CD4-positive, alpha-beta T cell treated with Interferon gamma for 1 hour (primary cell): Measurements from ENCODE around the gene RPP14.
A peak's percentile ranks its signal among the peaks of the same experiment; 100 is the strongest.
"Not testable (repeated sequence)": the region's sequence is repeated elsewhere in the genome, so short reads cannot be mapped to it uniquely, and the experiment has no call there.

Experiments
- DNase-seq: peaks from one replicate; pipeline ENCODE4 v3.0.0-alpha.2; 2020

The RPP14 gene

GRCh38 chr3:58305882-58306711, at the start of gene RPP14, which contains the start of gene HTD2:
Gene RPP14 (plus strand): TSS chr3:58306245. CDS start chr3:58310330, 4,085 bp downstream.
Gene HTD2 (plus strand): TSS chr3:58306520. CDS start chr3:58317614, 11,094 bp downstream.
- DNase-seq: peak; percentile 96

DNA sequence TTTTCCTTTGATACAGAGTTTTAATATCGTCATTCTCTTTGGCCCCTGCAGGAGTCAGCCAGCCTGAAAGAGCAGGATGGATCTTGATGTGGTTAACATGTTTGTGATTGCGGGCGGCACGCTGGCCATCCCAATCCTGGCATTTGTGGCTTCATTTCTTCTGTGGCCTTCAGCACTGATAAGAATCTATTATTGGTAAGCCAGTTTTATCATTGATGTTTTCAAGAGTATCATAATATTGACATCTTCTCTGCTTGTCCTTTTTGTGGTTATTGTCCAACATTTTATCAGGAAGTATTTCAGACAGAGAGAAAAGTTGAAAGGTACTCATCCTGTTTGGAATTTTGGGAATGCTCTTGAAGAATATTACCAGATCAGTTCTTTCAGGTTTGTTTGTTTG, 49.5 kb upstream of the RPP14 start:
- no peak for DNase-seq

DNA sequence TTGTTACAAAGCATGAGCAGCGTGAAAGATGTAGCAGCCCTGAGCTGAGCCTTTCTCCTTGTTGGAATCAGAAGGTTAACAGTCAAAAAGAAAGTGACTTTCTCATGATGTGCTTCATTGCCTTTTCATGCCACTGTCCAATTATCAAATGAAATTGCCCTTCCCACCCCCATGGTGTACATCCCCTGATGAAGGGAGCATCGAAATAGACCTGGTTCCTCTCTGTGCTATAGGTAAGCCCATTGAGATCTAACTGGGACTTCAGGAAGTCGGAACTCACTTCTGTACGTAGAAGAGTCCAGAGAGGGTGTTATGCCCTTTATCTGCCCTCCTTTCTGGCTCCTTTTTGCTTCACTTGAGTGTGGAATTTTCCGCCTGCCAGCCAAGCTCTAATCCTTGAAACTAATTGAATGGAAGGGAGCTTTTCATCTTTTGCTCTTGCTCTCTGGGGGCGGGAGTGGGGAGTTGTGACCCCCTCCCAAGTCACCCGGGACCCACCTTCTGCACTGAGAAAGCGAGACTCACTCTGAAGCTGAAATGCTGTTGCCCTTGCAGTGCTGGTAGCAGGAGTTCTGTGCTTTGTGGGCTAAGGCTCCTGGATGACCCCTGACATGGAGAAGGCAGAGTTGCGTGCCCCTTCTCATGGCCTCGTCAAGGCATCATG, 47.5 kb upstream of the RPP14 start:
- DNase-seq: no peak

- no peak for DNase-seq
These were observed 45.7 kb upstream of the RPP14 start for GRCh38 chr3:58260261-58260731.

- no peak for DNase-seq
These were observed 45.3 kb upstream of the RPP14 start for GRCh38 chr3:58260733-58261132.

GRCh38 chr3:58261954-58262666, 43.9 kb upstream of the RPP14 start:
- DNase-seq: no peak

- DNase-seq: no peak
These were observed 39.5 kb upstream of the RPP14 start for GRCh38 chr3:58266577-58266976.

DNA sequence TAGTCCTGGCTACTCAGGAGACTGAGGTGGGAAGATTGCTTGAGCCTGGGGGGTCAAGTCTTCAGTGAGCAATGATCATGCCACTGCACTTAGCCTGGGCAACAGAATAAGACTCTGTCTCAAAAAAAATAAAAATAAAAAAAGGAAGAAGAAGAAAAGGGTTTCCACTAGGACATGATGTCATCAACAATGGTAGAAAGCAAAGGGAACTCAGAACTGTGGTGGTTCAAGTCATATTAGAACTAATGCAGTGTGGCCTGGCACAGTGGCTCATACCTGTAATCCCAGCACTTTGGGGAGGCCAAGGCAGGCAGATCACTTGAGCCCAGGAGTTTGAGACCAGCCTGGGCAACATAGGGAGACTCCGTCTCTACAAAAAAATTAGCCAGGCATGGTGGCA, 38.5 kb upstream of the RPP14 start:
- DNase-seq: not testable (repeated sequence)

- DNase-seq: no peak
These were observed 36.7 kb upstream of the RPP14 start for GRCh38 chr3:58269356-58269755.

DNA sequence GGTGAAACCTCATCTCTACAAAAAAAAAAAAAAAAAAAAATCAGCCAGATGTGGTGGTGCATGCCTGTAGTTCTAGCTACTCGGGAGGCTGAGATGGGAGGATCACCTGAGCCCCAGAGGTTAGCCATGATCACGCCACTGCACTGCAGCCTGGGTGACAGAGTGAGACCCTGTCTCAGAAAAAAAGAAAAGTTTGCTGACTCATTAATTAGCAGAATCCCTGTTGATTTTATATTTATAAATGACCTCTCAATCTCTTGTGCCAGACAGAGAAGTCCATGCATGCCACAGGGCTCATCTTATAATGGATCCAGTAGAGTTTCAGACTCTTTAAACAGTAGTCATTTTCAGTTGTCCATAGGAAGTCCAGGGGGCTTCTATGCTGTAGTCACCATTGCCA, 35.6 kb upstream of the RPP14 start:
- no peak for DNase-seq

DNA sequence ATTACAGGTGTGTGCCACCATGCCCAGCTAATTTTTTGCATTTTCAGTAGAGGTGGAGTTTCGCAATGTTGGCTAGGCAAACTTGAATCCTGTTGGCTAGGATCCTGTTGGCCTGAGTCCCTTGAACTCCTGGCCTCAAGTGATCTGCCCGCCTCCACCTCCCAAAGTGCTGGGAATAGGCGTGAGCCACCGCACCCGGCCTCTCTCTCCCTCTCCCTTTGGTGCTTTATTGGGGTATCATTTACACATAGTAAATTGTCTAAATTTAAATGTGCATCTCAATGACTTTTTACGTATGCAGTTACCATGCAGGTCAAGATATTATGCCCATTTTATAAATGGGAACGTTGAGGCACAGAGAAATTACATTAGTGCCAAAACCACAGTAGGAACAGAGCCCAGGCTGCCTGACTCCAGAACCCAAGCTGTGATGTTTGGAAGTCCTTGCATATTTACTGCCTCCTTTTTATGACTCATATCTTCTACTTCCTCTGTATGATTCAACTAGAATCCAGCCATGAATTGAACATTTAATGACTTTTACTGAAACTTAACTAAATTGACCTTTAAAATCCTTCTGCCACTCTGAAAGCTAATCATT, 34.0 kb upstream of the RPP14 start:
- DNase-seq: no peak

DNA sequence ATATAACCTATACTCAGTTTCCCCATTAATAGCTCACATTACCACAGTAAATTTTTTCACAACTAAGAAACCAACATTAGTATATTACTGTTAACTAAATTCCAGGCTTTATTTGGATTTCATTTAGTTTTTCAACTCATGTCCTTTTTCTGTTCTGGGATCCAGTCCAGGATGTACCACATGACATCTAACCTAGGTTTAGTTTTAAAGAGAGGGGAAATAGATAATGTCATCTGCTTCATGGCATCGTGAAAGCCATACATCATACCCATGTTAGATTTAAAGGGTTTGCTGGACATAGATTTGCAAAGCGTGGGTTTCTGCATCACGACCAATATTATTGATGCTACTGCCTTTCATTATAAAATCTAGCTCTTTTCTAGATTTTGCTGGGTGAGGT, 33.2 kb upstream of the RPP14 start:
- DNase-seq: no peak

- not testable (repeated sequence) for DNase-seq
These were observed 32.7 kb upstream of the RPP14 start for GRCh38 chr3:58273362-58273761.

DNA sequence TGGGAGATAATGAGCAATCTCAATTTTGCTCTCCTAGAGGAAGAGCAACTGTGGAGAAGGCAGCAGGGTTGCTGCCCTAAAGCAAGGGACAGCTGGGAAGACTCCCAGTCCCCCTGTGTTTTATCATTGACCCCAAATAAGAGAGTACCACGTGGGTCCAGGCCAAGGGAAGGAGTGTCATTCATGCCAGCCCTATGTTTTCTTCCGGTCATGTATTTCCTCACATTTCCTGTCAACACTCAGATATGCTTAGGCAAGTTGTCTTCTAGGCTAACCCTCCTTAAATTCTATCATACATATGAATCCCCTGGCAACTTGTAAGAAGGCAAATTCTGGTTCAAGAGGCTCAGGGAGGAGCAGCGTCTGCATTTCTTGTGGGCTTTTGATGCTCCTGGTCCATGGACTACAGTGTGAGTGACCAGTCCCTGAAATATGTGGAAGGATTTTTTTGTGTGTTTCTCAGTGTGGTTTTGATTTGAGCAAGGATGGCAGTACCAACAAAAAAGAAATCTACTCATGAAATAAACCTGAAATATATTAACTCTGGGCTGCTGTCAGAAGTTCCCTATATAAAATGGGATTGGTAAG, 31.9 kb upstream of the RPP14 start:
- no peak for DNase-seq

DNA sequence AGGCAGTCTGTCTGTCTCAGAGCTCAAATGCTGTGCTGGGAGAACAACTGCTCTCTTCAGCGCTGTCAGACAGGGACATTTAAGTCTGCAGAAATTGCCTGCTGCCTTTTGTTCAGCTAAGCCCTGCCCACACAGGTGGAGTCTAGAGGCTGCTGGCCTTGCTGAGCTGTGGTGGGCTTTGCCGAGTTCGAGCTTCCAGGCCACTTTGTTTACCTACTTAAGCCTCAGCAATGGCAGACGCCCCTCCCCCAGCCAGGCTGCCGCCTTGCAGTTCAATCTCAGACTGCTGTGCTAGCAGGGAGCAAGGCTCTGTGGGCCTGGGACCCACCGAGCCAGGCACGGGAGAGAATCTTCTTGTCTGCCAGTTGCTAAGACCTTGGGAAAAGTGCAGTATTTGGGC, 25.0 kb upstream of the RPP14 start:
- no peak for DNase-seq

DNA sequence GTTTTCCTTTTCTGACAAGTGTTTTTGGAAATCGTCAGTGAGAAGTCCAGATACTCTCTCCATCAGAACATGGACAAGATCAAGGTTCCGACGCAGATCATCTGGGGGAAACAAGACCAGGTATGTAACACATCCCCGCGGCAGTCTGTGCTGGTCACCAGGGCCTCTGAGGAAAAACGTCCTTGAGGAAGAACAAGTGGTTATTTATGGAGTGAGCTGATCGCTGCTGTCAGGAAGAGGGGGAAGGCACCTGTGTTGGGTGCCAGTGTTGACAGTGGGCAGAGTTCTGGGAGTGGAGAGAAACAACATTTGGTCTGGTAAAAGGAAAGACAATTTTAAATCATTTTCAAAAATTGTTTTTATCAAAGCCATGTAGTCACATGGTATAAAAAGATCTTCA, 20.7 kb upstream of the RPP14 start:
- no peak for DNase-seq

DNA sequence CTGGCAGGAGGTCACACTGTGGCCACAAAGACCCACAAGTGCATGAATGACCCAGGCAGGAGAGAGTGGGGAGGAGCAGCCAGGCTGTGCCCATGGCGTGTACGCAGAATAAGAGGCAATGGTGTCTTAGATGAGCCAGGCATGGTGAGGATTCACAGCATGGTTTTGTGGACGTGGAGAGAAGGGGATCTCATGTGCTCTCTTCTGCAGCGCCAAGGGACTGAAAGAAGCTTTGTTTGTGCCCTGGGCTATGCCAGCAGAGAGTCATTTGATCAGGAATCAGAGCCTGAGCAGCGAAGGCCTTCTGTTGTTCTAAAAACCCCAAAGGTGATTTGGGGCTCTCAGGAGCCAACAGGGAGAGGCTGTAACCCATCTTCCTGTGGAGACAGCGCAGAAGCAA, 18.7 kb upstream of the RPP14 start:
- no peak for DNase-seq

- DNase-seq: no peak
These were observed 17.9 kb upstream of the RPP14 start for GRCh38 chr3:58288011-58288728.

DNA sequence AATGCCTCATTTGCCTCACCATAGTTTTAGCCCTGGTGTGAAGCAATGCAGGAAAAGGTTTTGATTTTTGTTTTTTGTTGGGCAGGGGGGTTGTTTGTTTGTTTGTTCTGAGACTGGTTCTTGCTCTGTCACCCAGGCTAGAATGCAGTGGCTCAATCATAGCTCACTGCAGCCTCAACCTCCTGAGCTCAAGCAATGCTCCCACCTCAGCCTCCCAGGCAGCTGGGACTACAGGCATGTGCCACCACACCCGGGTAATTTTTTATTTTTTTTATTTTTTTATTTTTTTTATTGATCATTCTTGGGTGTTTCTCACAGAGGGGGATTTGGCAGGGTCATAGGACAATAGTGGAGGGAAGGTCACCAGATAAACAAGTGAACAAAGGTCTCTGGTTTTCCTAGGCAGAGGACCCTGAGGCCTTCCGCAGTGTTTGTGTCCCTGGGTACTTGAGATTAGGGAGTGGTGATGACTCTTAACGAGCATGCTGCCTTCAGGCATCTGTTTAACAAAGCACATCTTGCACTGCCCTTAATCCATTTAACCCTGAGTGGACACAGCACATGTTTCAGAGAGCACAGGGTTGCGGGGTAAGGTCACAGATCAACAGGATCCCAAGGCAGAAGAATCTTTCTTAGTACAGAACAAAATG, 17.0 kb upstream of the RPP14 start:
- DNase-seq: not testable (repeated sequence)

DNA sequence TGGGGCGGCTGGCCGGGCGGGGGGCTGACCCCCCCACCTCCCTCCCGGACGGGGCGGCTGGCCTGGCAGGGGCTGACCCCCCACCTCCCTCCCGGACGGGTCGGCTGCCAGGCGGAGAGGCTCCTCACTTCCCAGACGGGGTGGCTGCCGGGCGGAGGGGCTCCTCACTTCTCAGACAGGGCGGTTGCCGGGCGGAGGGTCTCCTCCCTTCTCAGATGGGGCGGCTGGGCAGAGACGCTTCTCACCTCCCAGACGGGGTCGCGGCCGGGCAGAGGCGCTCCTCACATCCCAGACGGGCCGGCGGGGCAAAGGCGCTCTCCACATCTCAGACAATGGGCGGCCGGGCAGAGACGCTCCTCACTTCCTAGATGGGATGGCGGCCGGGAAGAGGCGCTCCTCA, 15.6 kb upstream of the RPP14 start:
- not testable (repeated sequence) for DNase-seq

DNA sequence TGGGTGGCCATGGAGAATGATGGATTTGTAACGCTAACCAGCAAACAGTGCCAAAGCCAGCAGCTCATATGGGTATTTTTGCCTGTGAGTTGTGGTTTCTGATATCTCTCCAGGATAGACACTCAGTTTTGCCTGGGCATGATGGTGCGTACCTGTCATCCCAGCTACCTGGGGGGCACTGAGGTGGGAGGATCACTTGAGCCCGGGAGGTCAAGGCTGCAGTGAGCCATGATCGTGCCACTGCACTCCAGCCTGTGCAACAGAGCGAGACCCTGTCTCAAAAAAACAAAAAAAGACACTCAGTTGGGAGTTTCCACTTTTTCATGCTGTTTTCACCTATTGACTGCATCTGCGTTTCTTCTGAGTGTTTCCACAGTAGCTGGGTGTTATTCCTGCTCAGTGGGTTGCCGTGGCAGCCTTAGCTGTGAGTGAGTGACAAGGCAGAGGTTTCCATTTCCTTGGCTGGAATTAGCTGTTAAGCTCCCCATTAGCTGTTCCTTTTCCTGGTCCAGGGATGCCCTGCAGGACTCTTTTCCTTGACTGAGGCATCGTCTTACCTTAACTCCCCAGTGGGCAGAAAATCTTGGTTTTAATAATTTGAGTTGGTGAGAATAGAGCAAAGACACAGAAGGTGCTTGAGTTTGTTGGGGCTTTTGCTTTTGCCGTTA, 14.2 kb upstream of the RPP14 start:
- no peak for DNase-seq
